Fibroblast of skin of right quadriceps (primary cell): ENCODE data around the gene MED27.
"Not testable (repeated sequence)": the region's sequence is repeated elsewhere in the genome, so short reads cannot be mapped to it uniquely, and the experiment has no call there.

Experiments used
- DNase-seq: peaks from one replicate; pipeline ENCODE4 v3.0.0-alpha.2; 2013

MED27 gene

DNA sequence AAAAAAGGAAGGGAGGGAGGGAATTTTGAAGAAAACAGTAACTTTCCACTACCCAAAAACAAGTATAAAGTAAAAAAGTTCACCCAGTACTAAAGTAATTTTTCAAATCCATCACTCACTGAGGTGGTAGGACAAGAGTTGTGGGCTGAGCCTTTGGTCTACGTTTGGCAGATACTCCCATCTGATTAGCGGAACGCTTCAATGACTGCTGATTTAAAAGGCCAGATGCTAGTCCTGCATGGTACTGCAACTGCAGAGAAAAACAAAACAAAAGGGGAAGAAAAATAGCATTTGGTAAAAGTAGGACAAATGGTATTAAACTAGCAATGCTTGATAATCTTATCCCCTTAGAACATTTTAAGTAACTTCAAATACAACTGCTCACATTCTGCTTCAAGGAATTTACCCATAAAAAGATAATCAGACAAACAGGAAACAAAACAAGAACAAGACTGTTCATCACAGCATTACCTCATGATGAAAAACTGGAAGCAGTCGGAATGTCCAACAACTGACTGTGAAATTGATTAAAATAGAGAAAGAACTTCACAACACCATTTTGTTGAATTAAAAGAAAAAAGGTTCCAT is 65.4 kb downstream of the MED27 start:
- no peak for DNase-seq

DNA sequence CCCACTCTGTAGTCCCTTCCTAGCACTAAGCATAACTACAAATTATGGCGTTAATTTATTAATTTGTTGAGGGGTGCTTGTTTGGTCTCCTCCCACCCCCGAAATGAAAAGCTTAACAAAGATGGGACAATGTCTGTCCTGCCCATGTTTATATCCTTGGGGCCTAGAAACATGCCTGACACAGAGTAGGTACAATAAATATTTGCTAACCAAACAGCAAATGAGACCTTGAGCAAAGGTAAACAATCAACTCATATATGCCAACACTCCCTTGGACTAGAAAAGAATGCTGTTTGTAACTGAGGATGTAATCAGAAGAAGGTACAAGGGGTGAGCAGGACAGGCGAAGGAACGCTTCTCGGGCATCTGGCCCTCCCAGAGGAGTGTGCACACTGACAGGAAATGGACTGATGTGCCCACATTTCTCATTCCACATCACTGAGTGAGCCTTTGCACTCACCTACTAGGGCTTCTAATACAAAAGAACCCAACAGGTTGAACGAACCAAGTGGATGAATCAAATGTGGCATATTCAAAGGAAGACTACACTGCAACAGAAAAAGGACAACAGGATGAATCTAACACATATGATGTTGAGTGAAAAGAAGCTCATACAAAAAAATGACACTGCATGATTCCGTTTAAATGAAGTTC is 66.8 kb downstream of the MED27 start:
- no peak for DNase-seq

DNA sequence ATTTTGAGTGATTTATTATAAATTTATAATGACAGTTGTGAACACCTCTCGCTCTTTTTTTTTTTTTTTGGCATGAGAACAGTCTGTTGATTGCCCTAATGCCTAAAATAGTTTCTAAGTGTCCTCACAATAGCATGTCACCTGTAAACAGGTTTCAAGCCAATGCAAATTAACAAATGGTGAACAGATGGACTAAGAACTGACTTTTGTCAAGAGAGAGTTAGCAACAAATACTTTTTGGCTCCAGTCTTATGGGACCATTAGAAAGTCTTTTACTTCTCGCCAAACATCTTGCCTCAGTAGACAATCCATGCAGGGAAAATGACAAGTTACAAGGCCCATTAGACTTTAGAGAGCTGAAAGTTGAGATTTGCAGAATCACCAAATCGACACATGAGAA is 67.8 kb downstream of the MED27 start:
- DNase-seq: no peak

DNA sequence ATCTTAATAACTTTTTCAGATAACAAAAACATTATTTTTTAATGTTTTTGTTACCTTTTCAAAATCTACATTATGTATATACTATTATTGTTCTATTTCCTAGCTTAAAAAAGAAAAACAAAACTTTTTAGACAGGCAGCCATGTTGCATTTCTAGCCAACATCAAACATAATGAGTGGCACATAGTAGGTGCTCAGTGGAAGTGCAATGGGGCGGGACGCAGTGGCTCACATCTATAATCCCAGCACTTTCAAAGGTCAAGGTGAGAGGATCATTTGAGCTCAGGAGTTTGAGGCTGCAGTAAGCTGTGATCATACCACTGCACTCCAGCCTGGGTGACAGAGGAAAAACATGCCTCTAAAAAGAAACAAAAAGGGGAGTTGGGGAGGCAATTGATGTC is 68.4 kb downstream of the MED27 start:
- DNase-seq: no peak

DNA sequence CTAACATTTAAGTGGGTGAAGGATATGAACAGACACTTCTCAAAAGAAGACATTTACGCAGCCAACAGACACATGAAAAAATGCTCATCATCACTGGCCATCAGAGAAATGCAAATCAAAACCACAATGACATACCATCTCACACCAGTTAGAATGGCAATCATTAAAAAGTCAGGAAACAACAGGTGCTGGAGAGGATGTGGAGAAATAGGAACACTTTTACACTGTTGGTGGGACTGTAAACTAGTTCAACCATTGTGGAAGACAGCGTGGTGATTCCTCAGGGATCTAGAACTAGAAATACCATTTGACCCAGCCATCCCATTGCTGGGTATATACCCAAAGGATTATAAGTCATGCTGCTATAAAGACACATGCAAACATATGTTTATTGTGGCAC is 69.5 kb downstream of the MED27 start:
- DNase-seq: not testable (repeated sequence)

GRCh38 chr9:132008855-132009812 is 70.5 kb downstream of the MED27 start:
- DNase-seq: peak; percentile 21

DNA sequence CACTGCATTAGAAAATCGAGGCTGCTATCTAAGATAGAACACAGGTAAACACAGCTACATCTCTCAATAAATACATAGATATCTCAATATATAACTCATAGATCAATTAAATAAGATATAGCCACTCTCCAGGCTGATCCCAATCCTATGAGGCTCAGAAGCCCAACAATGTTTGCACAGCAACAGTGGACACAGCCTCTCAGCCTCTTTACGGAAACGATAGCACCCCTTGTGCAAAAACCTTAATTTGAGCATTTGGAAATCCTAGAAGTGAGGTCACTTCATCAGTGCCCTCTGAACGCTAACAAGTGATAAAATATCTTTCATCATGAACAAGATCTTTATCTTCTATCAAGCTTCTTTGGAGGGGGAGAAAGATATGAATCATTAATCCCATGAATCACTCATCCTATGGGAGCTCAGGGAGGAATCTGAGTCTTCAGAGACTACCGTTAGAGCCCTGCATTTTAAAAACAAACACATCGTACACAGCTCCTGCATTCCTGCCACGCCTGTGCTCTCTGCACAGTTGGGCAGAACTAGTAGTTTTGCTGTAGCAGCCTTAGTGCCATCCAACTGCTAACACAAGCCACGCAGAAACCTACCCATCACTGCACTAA is 71.4 kb downstream of the MED27 start:
- peak; percentile 80 for DNase-seq

DNA sequence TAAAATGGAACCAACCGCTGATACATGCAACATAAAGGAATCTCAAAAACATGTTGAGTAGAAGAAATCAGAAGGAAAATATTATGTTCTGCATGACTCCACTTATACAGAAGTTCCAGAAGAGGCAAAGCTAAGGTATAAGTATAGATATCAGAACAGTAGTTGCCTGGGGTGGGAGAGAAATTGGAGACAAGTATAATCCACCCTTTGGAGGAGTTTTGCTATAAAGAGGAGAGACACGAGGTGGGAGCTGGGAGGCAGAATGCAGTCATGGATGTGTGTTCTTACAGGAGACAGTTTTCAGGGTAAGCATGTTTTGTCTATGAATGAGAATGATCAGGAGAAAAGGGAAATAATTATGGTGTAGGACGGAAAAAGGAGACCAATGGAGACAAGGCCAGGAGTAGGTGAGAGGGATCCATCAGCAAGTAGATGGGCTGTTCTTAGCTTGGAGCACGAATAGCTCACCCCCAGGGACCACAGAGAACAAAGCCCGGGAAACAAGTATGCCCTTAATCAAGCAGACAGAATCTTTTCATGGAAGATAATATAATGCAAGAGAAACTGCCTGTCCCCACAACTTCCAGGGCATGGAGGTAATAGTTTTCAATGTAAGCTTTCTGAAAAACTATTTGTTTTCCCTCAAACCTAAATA is 72.2 kb downstream of the MED27 start:
- no peak for DNase-seq

GRCh38 chr9:132006677-132007370 is 72.8 kb downstream of the MED27 start:
- DNase-seq: peak; percentile 76

- DNase-seq: no peak
These were observed 73.8 kb downstream of the MED27 start for GRCh38 chr9:132005899-132006298.

- no peak for DNase-seq
These were observed 75.3 kb downstream of the MED27 start for GRCh38 chr9:132004323-132004722.

- DNase-seq: no peak
These were observed 75.8 kb downstream of the MED27 start for GRCh38 chr9:132003896-132004295.

GRCh38 chr9:132003319-132003704 is 76.4 kb downstream of the MED27 start:
- DNase-seq: no peak

DNA sequence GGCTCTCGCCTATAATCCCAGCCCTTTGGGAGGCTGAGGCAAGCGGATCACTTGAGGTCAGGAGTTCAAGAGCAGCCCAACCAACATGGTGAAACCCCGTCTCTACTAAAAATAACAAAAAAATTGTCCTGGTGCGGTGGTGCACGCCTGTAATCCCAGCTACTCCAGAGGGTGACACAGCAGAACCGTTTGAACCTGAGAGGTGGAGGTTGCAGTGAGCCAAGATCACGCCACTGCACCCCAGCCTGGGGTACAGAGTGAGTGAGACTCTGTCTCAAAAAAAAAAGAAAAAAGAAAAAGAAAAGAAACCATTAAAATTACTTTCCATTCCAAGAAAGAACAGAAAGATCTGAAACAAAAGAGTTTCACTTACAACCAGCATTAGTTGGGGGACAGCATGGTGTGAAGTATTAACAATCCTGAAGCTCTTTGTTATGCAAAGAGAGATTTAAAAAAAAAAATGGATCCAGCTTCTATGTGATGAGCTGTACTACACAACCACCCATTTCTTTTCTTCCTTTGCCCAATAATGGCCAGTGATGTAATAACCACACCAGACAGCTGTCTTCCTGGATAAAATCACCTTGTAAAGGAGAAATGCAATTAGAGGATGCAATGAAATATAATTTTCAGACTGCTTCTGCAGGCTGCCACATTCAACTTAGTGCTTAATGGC is 76.9 kb downstream of the MED27 start:
- no peak for DNase-seq

GRCh38 chr9:132001567-132001966 is 78.1 kb downstream of the MED27 start:
- DNase-seq: peak; percentile 26

- DNase-seq: no peak
These were observed 79.0 kb downstream of the MED27 start for GRCh38 chr9:132000659-132001058.

DNA sequence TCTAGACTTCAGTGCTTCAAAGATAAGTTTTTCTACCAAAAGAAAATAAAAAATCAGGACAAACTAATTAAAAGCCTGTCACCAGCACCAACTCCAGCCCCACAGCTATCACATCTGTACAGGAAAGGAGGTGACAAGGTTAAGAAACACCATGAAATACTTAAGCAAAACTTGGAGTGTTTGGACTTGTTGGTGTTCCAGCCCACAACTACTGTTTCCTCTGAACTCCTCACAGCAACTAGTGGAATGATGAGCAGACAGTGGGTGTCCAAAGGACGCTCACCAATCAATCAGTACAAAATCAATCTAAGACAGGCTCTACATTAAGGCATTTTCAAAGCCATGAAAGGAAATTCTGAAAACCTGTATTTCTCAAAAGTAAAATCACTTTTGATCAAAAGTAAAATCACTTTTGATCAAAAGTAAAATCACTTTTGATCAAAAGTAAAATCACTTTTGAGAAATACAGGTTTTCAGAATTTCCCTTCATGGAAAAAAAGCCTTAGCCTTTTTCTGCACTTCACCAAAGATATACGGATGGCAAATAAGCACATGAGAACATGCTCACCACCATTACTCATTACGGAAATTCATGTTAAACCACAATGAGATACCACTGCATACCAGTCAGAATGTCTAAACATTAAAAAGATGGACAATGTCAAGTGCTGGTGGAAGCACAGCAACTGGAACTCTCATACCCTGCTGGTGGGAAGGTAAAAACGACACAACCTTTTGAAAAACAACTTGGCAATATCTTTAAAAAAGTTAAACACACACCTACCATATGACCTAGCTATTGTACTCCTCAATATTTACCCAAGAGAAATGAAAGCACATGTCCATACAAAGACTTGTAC is 79.7 kb downstream of the MED27 start:
- DNase-seq: peak; percentile 78

DNA sequence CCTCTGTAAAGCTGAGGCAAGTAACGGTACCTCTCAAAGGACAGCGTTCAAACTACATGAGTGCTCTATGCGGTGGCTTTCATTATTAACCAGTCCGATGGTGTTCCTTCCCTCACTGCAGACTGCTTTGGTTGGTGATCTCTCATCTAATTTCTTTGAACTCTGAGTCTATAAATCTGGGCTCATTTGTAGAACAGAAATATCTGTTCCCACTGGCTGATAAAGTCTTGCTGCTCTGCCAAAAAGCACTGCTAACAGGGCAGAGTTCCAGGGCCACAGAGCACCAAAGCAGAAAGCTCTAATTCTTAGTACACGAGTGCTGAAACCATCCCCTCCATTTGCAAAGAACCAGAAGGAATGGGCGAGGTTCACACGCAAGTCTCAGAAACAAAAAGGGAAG is 81.9 kb downstream of the MED27 start:
- peak; percentile 35 for DNase-seq

GRCh38 chr9:131997076-131997475 is 82.6 kb downstream of the MED27 start:
- DNase-seq: no peak

DNA sequence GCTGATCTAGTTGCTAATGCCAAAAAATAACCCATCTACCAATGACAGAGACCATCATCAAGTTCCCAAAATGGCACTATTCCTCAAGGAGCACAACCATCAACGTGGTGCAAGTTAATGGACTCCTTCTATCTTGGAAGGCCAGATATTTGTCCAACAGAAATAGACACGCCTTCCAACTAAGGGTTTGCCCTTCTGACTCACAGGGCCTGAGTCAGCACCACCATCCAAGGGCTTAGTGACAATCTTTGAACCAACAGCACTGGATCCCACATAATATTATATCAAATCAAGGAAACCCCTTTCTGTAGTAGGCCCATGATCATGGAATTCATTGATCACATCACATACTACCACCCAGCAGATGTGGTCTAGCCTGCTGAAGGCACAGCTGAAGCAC is 84.3 kb downstream of the MED27 start:
- no peak for DNase-seq
